Pulmonary artery endothelial cell (primary cell): ENCODE results near the gene HDAC9. TPM values are rescaled to one million over a fixed set of nuclear protein-coding genes. Genes with fewer than 3 reads are reported as not detected.

Source experiments
- DNase-seq: peaks from one replicate; pipeline ENCODE4 v3.0.0-alpha.2; 2011; ENCODE audit warnings: low read depth, low spot score
- total RNA-seq: library from RNA; depleted of rRNA; stranded (reverse); fragments of >200 nt; gene quantifications from 2 replicates; pipeline ENCODE4 v1.2.3, GENCODE V29; 2014

HDAC9 gene
- total RNA-seq, 1 donor from 2014 or later, result 4.7 TPM

DNA sequence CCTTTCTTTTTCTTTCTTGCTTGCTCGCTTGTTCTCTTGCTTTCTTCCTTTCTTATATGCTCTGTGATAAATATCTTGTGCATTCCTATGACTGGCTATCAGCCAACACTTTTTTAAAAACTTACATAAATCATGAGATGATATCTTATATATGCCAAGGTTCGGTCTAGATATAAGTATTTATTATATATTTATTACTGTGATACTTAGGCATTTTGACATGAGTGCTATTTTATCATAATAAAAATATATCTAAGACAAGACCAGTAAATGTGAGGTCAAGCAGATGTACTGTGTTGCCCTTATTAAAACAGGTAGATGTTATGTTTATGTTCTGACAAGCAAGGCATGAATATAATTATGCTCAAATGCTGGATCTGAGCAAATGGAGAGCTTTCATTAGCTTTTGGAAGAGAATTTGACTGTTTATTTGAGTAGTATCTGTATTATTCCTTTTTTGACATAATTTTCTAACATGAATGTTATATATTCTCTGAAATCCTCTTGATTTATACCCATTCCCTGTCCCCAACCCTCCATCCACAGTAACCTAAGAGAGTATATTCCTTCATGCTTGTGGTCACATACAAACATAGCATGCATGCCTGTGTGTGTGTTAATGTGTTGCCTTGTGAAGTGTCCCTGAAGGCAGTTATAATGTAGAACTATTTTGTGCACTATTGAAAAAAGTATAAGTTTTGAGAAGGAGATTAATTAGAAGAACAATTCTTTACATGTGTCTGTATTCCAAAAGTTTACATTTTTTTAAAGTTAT is 158.0 kb downstream of the HDAC9 start:
- no peak for DNase-seq

DNA sequence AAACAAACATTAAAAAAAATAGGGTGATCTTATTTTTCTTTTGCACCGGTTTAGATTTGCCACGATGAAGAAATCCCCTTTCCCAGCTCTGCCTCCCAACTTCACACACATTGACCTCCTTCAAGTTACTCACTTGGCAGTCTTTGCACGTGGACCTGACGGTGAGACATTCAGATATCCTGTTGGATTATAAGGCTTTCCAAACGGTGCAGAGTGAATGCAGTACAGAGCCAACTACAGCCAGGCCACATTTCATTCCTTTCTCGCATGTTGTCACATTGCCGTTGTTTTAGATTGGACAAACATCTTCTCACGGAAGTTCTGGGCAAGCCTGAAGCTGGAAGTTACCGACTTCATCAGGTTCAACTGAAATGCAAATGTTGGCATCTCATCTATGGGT is 159.2 kb downstream of the HDAC9 start:
- no peak for DNase-seq

DNA sequence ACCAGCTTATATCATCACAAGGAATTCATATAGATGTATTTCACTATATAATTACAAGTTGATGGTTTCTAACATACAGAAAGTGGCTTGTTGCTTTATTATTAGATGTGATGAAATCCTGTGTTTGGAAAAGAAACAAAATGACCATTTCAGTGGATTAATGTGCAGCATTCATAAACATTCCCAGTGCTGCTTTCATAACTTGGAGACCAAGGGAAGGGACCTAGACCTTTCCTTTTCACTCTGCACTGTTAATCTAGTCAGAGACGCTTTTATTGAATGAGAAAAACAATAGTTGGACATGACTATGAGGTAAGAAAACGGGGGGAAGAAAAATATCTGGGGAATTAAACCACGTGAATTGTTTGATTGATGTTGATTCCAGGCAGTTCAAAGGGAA is 160.0 kb downstream of the HDAC9 start:
- no peak for DNase-seq

DNA sequence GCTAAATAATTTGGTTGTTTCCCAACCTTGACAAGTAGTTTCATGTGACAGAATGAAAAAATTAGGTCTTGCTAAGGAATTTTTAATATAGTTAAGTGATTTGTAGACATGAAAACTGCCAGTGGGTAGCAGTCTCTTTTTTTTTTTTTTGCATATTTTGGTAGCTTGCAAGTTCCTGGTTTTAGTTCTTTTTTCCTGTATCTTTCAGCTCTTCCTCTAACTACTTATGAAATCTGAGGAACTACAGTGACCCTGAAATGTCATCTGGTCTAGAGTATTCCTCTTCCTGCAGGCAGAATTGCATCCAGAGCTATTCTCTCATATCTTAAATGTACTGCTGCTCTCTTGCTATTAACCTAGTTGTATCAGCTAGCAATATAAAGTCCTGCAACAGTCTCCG is 160.4 kb downstream of the HDAC9 start:
- DNase-seq, result no peak

DNA sequence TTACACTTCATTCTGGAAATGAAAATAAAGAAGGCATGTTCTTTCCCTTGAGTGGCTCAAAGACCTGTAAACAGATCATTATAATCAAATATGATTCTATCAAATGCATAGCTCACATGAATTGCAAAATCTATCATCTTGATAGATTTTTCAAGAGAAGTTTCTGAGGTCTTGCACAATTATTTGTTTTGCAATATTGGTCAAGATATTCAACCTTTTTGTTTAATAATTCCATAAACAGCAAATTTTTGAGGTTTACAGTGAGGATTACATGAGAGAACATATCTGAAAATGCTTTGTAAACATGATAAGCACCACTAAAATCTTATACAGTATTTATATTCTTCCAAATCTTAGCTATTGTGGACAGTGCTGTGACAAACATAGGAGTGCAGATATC is 160.8 kb downstream of the HDAC9 start:
- no peak for DNase-seq

DNA sequence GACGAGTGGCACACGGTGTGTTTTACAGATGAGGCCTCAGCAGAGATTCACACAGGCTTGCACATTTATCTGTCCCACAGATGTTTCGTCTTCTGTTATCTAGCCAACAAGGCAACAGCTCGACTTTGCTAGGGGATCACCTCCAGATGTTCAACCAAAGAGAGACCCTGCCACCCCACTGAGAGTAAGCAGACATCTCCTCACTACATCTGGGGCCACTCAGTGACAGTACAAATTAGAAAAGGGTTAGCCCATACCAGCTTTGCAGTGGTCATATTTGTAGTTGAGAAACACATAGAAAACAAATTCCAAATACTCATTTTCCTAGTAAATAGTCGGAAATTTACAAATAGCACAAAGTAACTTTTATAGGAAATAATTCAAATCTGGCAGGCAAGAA is 164.2 kb downstream of the HDAC9 start:
- DNase-seq, result no peak

DNA sequence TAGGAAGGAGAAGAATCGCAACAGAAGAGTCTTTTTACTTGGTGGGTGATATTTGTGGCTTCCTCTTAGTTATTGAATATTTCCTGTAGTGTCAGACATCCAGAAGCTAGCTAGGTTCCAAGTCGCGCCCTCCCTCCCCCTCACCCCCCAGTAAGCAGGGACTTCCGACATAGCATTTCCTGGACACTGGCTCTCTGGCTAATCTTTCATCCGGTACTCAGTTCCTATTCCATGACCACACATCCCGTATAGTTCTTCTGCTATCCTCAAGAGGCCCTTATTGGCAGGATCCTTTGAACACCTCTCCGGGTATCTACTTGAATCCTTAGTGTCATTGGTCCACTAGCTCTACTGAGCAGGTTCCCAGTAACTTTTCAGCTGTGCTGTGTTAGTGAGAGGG is 167.8 kb downstream of the HDAC9 start:
- no peak for DNase-seq

DNA sequence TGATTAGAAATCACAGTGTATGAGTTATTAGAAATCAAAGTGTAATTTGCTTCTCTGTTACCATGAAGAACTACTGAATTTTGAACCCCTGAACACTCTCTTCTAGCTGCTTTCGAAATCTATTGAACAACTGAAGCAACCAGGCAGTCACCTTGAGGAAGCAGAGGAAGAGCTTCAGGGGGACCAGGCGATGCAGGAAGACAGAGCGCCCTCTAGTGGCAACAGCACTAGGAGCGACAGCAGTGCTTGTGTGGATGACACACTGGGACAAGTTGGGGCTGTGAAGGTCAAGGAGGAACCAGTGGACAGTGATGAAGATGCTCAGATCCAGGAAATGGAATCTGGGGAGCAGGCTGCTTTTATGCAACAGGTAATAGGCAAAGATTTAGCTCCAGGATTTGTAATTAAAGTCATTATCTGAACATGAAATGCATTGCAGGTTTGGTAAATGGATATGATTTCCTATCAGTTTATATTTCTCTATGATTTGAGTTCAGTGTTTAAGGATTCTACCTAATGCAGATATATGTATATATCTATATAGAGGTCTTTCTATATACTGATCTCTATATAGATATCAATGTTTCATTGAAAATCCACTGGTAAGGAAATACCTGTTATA is 170.7 kb downstream of the HDAC9 start:
- peak; percentile 17 for DNase-seq

DNA sequence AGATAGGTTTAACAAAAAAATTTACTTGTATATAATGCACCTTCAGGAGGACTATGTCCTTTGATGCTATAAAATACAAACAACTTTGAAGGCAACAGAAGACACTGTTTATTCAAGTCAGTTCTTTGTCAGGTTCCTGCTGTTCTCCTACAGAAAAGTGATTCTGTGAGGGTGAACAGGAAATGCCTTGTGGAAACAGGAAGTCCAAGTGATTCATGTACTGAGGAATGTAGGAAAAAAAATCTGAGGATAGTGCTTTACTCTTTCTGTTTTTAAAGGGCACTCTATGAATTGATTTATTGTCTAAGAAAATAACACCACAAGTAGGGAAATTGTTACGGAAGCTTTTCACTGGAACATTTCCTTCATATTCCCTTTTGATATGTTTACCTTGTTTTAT is 171.9 kb downstream of the HDAC9 start:
- peak; percentile 81 for DNase-seq

DNA sequence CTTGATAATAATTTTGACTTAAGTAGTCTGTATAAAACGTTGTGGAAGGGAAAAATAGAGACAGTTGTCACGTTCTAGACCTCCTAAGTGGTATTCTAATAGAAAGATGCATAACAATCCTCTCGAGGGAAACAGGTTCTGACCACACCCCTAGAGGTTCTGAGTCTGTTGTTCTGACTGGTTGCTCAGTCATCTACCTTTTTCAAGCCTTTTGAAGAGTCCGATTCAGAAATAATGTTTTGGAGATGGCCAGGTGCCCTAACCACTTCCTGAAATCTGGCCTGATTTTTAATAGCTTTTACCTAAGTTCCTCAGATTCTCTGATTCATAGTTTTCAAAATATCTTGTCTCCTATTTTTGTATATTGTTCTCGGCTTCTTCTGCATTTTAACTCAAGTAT is 175.6 kb downstream of the HDAC9 start:
- DNase-seq, result no peak

DNA sequence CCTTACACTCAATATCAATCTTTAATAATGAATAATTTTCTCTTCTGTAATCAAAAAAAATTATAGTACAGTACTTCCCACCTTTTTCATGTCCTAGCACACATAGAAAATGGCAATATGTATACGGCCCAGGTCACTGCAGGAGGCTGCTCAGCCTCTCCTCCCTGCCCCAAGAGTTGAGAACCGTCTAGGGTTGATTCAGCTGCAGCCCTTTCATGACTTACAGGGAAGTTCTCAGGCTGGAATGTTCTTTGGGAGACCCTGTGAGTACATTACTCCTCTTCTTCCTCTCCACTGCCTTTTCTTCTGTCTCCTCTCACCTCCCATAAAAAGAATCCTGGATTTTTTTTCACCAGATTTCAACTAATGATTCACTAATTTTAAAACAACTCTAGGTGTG is 180.0 kb downstream of the HDAC9 start:
- no peak for DNase-seq

DNA sequence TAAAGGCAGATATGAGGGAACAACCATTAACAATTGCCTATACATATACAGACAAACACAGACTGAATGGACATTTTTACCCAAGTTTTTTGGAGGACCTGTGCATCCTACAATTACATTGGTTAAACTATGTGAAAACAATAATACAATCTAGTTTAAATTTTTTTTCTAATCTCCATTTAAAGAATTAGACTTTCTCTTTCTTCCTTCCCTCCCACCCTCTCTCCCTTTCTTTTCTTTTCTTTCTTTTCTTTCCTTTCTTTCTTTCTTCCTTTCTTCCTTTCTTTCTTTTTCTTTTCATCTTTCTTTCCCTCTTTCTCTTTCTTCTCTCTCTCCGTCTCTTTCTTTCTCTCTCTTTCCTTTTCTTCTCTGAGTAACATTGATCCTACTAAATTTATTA is 183.7 kb downstream of the HDAC9 start:
- DNase-seq, result no peak

DNA sequence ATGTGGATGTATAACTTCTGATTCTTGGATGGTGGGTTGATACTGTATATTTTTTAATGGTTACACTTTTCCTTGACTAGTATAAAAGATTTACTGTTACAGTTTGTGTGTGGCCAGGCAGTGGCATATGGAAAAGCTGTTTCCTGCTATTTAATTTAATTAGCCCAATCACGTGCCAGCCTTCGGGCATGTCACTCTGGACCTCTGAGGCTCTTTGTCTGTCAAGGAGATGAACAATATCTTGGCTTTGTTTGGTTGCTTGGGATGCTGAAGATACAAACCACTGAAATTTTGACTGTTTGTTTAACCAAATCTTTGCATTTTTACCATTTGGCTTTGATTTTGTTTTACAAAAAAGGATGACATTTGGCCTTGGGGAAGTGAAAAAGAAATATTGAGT is 185.0 kb downstream of the HDAC9 start:
- DNase-seq, result no peak

DNA sequence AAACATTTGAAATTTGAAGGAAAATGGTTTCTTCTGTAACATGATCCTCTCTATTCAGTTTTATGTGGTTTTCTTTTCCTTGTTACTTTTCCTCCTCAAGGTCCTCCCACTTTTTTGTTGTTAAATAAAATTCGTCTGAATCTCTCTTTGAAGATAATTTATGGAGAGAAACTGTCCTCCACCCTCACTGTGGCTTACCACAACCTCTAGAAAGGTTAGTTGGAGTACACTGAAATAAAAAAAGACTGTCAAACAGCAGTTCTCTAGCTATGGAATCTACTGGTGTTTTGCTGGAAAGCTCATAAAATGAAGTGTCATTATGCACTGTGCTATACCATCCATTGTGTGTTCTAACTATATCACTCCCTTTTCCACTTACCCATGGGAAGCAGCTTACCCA is 189.4 kb downstream of the HDAC9 start:
- DNase-seq, result no peak

DNA sequence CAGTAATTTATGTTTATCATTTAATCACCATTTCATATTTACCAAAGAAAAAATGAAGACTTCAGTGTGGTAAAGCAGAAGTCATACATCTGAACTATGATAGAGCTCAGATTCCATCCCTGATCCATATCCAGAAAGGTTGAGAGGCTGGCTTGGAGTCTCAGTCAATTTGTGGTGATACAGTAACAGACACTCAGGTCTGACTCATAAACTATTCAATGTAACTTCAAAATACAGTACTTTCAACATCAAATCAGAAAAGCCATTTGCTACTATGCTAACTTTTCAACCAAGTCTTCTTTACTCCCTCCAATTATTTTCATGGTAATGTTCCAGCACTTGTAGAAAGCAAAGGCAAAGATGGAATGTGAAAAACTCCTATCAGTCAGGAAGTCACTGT is 190.4 kb downstream of the HDAC9 start:
- DNase-seq, result no peak

DNA sequence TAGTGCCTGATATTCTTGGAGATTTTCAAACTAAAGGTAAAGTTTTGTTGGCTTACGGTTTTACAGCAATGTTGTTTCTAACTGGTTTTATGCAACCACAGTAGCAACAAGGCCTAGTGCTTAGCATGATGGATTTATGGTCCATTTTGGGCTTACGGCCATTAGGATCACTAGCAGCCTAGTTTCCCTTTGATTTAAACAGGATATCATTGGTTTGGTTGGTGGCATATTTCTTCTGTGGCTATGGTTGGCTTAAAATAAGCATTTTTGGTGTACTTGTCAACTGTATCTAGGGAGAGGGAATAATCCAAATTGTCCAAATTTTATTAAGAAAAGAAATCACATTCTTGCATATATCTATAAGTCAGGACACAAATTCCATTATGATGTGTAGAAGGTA is 194.0 kb downstream of the HDAC9 start:
- no peak for DNase-seq

DNA sequence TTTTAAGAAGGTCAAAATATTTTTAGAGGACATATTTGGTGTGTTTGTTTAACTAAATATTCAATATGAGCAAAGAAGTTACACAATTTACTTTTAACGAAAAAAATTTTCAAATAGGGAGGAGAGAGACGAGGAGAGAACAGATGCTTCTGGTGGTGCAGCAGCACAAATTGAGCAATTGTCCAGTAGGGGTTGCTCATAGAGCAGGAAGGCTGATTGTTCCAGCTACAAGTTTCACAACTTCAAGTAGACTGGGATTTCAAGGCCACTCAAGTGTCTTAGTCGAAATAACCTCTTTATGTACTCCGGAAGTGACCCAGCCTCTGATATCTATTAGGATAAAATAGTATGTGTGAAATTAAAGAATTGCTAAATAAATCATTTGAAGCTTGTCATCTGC is 197.9 kb downstream of the HDAC9 start:
- peak; percentile 2 for DNase-seq

DNA sequence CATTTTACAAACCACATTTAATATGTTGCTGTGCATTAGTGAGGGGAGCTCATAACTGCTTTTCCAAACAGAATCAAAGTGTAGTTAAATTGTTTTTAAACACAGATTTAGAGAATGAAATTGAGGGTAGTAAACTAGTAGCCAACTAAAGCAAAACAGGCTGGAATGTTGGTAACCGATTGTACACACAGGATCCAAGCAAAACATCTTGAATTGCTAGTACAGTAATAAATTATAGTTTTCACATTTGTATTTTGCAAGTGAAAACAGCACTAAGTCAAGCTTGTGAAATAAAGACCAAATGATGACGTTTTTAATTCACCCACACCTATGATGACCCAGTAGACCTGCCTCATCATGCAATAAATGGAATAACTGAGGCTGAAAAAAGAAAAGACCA is 198.3 kb downstream of the HDAC9 start:
- DNase-seq, result no peak

DNA sequence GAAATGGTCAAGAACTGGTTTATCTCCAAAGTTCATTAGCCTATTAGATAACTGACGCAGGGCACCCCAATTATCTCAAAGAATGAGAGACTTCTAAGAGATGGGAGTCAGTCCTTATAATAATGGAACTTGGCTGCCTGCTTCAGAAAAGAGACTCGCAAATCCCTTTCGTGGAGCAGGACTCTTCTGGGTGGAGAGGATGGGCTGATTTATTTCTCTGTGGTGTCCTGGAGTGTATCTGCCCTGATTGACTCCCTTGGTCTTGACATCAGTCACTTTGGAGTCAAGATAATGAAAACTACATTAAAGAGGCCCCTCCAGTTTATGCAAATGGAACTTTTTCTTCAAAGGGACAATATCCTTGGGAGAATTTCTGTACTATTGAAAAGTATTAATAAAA is 198.9 kb downstream of the HDAC9 start:
- DNase-seq, result no peak

DNA sequence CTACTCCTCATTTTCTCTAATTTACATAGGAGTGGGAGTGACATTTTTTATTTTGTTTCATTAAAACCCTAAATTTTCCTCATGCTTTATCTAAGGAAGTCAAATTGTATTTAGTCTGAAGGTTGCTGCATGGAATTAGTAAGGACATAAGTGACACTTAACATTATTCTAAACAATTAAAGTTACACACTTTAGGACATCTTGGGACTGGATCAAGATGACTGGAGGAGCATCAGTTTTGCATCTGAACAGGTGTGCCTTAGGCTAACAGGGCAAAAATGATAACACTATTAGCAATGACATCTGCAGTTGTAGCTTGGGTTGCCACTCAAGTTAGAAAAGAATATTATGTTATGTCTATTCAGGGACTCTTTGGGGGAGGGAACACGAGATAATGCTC is 199.4 kb downstream of the HDAC9 start:
- no peak for DNase-seq

DNA sequence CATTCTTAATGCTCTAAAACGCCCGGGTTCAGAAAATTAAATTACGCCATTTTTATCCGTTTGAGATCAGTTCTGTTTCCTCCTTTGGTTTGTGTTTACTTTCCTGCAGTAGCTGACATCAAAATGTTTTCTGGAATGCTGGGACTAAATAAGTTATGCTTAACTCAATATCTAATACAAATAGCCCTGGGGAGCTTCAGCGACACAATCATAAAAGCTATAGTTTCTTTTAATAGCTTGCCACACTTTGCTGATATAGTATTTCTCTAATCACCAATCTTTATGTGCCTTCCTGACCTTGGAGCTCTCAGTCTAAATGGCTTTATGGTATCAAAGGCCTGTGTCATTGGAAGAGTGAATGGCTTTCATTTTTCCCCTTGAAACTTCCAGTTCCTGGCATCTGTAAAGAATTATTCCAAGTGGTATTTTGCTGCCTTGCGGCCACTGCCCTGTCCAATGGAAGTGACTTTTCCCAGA is 202.7 kb downstream of the HDAC9 start:
- DNase-seq, result no peak

DNA sequence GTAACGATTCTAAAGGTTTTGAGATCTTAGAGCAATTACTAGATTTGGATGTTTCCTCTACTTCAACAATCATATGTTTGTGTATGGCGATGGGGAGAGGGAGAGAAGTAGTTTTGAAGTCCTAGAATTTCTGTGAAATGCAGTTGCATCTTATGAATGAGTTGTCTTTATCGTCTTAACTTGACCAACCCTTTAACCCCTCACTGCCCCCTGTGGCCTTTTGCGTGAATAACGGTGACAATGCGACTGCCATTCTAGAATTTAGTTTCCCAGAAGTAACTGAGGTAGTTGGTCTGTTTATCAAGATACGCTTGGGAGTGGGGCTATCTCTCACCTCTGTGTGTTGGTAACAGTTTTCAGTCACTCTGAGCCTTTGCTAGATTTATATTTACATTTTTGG is 204.6 kb downstream of the HDAC9 start:
- no peak for DNase-seq

DNA sequence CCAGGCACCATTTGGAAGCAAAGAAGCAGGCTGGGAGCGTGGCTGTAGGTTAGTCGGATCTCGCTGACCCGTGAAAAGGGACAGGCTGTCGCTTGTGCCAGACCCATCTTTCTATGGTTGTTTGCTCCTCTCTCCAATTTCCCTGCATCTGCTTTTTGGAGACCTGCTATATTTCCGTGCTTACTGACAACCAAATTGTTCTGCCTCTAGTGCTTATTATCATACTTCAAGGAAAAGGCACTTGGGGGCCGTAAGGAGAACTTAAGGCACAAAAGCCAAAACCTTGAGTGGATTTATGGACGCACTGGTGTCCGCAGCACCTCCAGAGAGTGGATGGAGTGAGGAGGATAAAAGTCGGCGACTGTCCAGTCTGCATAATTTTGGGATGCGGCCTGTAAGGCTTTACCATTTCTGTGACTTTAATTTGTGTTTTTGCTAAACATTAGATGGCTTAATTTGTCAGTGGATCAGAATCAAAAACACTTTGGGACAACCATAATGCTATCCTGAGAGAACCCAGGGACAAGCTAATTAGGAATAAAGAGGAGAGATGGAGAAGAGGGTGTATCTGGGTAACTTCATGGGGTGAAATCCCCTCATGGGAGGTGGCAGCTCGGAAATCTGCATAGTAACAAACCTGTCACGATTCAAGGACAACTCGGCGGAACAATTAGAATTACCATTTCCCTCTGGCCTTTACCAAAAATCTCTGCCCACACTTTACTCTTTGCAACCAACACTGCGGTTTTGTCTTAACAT is 206.7 kb downstream of the HDAC9 start:
- no peak for DNase-seq
